GM12878 (cell line): ENCODE data around the gene CILP.

Experiments used
- BCL11A ChIP-seq: IDR thresholded peaks from 2 replicates; pipeline ENCODE4 v1.6.1; 2011; ENCODE audit warnings: low read depth, low read length
- CTCF ChIP-seq, 3 experiments: IDR thresholded peaks in 2 of 3; conservative IDR thresholded peaks in 1 of 3; 2 replicates each; pipeline ENCODE4 v1.5.1; 2011; ENCODE audit warnings: low read depth in 3 of 3, low read length in 3 of 3, mild to moderate bottlenecking in 3 of 3, control low read depth in 2 of 3, moderate library complexity in 2 of 3, inconsistent platforms in 1 of 3, mixed read lengths in 1 of 3; ENCODE audit not compliant: control insufficient read depth in 2 of 3, insufficient read depth in 1 of 3; ENCODE audit errors: extremely low read depth in 1 of 3
- EZH2 ChIP-seq: IDR thresholded peaks from 2 replicates; pipeline ENCODE4 v1.6.1; 2012; ENCODE audit warnings: low read depth, mild to moderate bottlenecking, control low read depth, inconsistent platforms, low read length, borderline replicate concordance; ENCODE audit not compliant: control insufficient read depth
- FOS ChIP-seq: IDR thresholded peaks from 3 replicates; pipeline ENCODE4 v1.6.1; 2011; ENCODE audit warnings: borderline replicate concordance; ENCODE audit not compliant: insufficient read length; ENCODE audit errors: extremely low read depth
- GABPA ChIP-seq: IDR thresholded peaks from 2 replicates; pipeline ENCODE4 v1.6.1; 2014; ENCODE audit warnings: antibody characterized with exemption, low read depth, mild to moderate bottlenecking, inconsistent platforms
- KAT2A ChIP-seq: conservative IDR thresholded peaks from 2 replicates; pipeline ENCODE4 v1.6.1; 2011; ENCODE audit warnings: low read depth, low read length; ENCODE audit not compliant: control insufficient read depth
- MXI1 ChIP-seq: fragments of 150-350 bp; IDR thresholded peaks from 2 replicates; pipeline ENCODE4 v1.6.1; 2011; ENCODE audit warnings: low read depth, mild to moderate bottlenecking, inconsistent platforms, low read length, improper control_type of control experiment
- MYC ChIP-seq: IDR thresholded peaks from 2 replicates; pipeline ENCODE4 v1.6.1; 2011; ENCODE audit warnings: mild to moderate bottlenecking, low read length, moderate library complexity, inconsistent platforms; ENCODE audit not compliant: insufficient read depth, insufficient replicate concordance, insufficient read length, severe bottlenecking
- POLR2A ChIP-seq: IDR thresholded peaks from 2 replicates; pipeline ENCODE4 v1.6.1; 2011; ENCODE audit warnings: low read depth, mild to moderate bottlenecking, low read length
- POLR2AphosphoS2 ChIP-seq: IDR thresholded peaks from 2 replicates; pipeline ENCODE4 v1.6.1; 2011; ENCODE audit warnings: low read depth, mild to moderate bottlenecking, low read length, improper control_type of control experiment, moderate library complexity
- RB1 ChIP-seq: fragments of 450-650 bp; formaldehyde crosslinking; IDR thresholded peaks from 2 replicates; pipeline ENCODE4 v1.6.1; 2017; ENCODE audit warnings: mild to moderate bottlenecking, borderline replicate concordance
- TARDBP ChIP-seq: IDR thresholded peaks from 2 replicates; pipeline ENCODE4 v1.6.1; 2016; ENCODE audit warnings: borderline replicate concordance
- ZNF24 ChIP-seq: fragments of 450-650 bp; IDR thresholded peaks from 2 replicates; pipeline ENCODE4 v1.6.1; 2017; ENCODE audit warnings: antibody characterized with exemption, mild to moderate bottlenecking
- ZZZ3 ChIP-seq: IDR thresholded peaks from 2 replicates; pipeline ENCODE4 v1.6.1; 2011; ENCODE audit warnings: low read depth; ENCODE audit not compliant: control insufficient read depth, insufficient read length

DNA sequence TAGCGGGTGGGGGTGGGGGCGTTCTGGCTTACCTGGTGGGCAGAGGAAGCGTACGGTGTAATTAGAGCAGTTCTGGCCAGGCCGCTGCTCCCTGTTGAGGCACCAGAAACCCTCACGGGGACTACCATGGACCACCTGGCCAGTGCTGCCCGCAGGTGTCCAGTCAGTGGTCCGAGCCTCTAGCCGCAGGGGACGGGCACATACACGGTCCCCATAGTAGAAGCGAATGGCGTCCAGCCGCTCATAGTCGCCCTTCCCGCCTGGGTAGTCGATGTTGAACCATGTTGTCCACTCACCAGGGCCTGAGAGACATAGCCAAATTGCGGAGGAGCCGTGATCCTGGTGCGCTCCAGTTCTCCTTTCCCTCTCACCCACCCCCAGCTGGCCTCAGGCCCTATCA, 4.5 kb downstream of the CILP start:
- no peak for TF ChIP-seq CTCF (IDR thresholded peaks at IDR 0.05 in 2 of 3, conservative IDR thresholded peaks at IDR 0.05 in 1 of 3; ENCODE audit: control insufficient read depth in 2 of 3, extremely low read depth in 1 of 3, insufficient read depth in 1 of 3, low read depth in 3 of 3, low read length in 3 of 3)
- no peak for TF ChIP-seq POLR2A
- no peak for TF ChIP-seq RB1
- TF ChIP-seq BCL11A = no peak
- TF ChIP-seq EZH2 = no peak
- TF ChIP-seq MXI1 = no peak
- TF ChIP-seq KAT2A = no peak
- no peak for TF ChIP-seq ZZZ3
- no peak for TF ChIP-seq FOS
- TF ChIP-seq ZNF24 = no peak
- no peak for TF ChIP-seq POLR2AphosphoS2
- TF ChIP-seq MYC = no peak
- TF ChIP-seq GABPA = no peak
- no peak for TF ChIP-seq TARDBP
